DOHH2 (cell line): ENCODE data around the gene ATP10D.

ENCODE experiments used
- H3F3A ChIP-seq: fragments of 200-600 bp; sonication (generic), shearing (Covaris generic); 2 replicates; pipeline ENCODE4 v1.6.0; 2016; ENCODE audit warnings: antibody characterized with exemption, mild to moderate bottlenecking; ENCODE audit not compliant: control insufficient read depth, insufficient read depth
- H3K27ac ChIP-seq: fragments of 200-600 bp; sonication (generic); 2 replicates; pipeline ENCODE4 v1.5.1; 2014; ENCODE audit warnings: low read depth, mild to moderate bottlenecking, low read length, moderate library complexity
- H3K27me3 ChIP-seq: fragments of 200-600 bp; sonication (generic); 2 replicates; pipeline ENCODE4 v1.6.1; 2014; ENCODE audit warnings: mild to moderate bottlenecking, low read length, mixed read lengths; ENCODE audit not compliant: control insufficient read depth
- H3K36me3 ChIP-seq: fragments of 200-600 bp; sonication (generic); 2 replicates; pipeline ENCODE4 v1.6.1; 2014; ENCODE audit warnings: mild to moderate bottlenecking, low read length, moderate library complexity, mixed read lengths; ENCODE audit not compliant: control insufficient read depth
- H3K4me1 ChIP-seq: fragments of 200-600 bp; sonication (generic); 2 replicates; pipeline ENCODE4 v1.6.1; 2014; ENCODE audit warnings: mild to moderate bottlenecking, low read length, mixed read lengths; ENCODE audit not compliant: control insufficient read depth
- H3K4me2 ChIP-seq: fragments of 200-600 bp; sonication (generic); 2 replicates; pipeline ENCODE4 v1.6.0; 2014; ENCODE audit warnings: mild to moderate bottlenecking, low read length, moderate library complexity
- H3K4me3 ChIP-seq: fragments of 200-600 bp; sonication (generic); 2 replicates; pipeline ENCODE4 v1.5.1; 2014; ENCODE audit warnings: mild to moderate bottlenecking, low read length, mixed read lengths
- H3K79me2 ChIP-seq: fragments of 200-600 bp; sonication (generic); 2 replicates; pipeline ENCODE4 v1.6.1; 2014; ENCODE audit warnings: mild to moderate bottlenecking, low read length, mixed read lengths; ENCODE audit not compliant: control insufficient read depth
- H3K9me2 ChIP-seq: fragments of 200-600 bp; sonication (generic); replicated peaks from 2 replicates; pipeline ENCODE4 v1.6.1; 2014; ENCODE audit warnings: mild to moderate bottlenecking, low read length, mixed read lengths; ENCODE audit not compliant: control insufficient read depth
- H3K9me3 ChIP-seq: fragments of 200-600 bp; sonication (generic); 2 replicates; pipeline ENCODE4 v1.6.1; 2014; ENCODE audit warnings: antibody characterized with exemption, low read length, mixed read lengths; ENCODE audit not compliant: control insufficient read depth, insufficient read depth
- H4K20me1 ChIP-seq: fragments of 200-600 bp; sonication (generic); 2 replicates; pipeline ENCODE4 v1.6.0; 2014; ENCODE audit warnings: low read depth, mild to moderate bottlenecking, antibody characterized with exemption, low read length, moderate library complexity; ENCODE audit not compliant: control insufficient read depth, insufficient read depth
- CTCF ChIP-seq: fragments of 200-600 bp; sonication (generic); IDR thresholded peaks from one replicate; pipeline ENCODE4 v1.5.1; 2014; ENCODE audit warnings: antibody characterized with exemption, mild to moderate bottlenecking, low read depth, low read length; ENCODE audit not compliant: poor library complexity, severe bottlenecking
- EZH2phosphoT487 ChIP-seq: fragments of 200-600 bp; sonication (generic); IDR thresholded peaks from 2 replicates; pipeline ENCODE4 v1.6.1; 2017; ENCODE audit warnings: borderline replicate concordance, mild to moderate bottlenecking, antibody characterized with exemption, low read length, moderate library complexity, mixed read lengths

ATP10D gene

GRCh38 chr4:47485047-47485692, at the start of gene ATP10D:
Gene ATP10D, plus strand, starts transcription at chr4:47485275. Its CDS starts 27,266 bp downstream, at chr4:47512541.
- Histone ChIP-seq H4K20me1 (no peaks in the 10 kb centered on the region), H3K27me3 (no peaks in the 10 kb centered on the region), H3K9me2 (no peaks in the 10 kb centered on the region), H3K4me1 (peaks cover 59% of the 10 kb centered on the region), H3K9me3 (no peaks in the 10 kb centered on the region), H3K36me3 (peaks cover 7% of the 10 kb centered on the region; the same call in 1 of the 2 replicates), H3K79me2 (peaks cover 48% of the 10 kb centered on the region), H3K4me3 (peak within 1 kb of the TSS; percentile 90), H3K27ac (peak within 1 kb of the TSS; percentile 69), H3K4me2 (peak within 1 kb of the TSS; percentile 89), H3F3A (peaks cover 28% of the 10 kb centered on the region)
- TF ChIP-seq CTCF (no peak), EZH2phosphoT487 (no peak)

GRCh38 chr4:47442980-47443379, 42.1 kb upstream of the ATP10D start:
- peak overlapping the region; percentile 59 for H3K4me2 ChIP-seq
- no peaks in the 10 kb centered on the region for H3K27me3 ChIP-seq
- no peaks in the 10 kb centered on the region for H4K20me1 ChIP-seq
- no peaks in the 10 kb centered on the region for H3K9me2 ChIP-seq
- peak overlapping the region; percentile 24; the same call in 1 of the 2 replicates for H3K27ac ChIP-seq
- peaks cover 2% of the 10 kb centered on the region; the same call in 1 of the 2 replicates for H3F3A ChIP-seq
- peaks cover 17% of the 10 kb centered on the region for H3K4me1 ChIP-seq
- H3K36me3 ChIP-seq, result no peaks in the 10 kb centered on the region
- H3K79me2 ChIP-seq, result no peaks in the 10 kb centered on the region
- TF ChIP-seq EZH2phosphoT487, result no peak
- no peak for TF ChIP-seq CTCF
- H3K9me3 ChIP-seq, result no peaks in the 10 kb centered on the region
- peak overlapping the region; percentile 45 for H3K4me3 ChIP-seq

GRCh38 chr4:47444031-47444430, 41.0 kb upstream of the ATP10D start:
- no peaks in the 10 kb centered on the region for H3K9me3 ChIP-seq
- no peak overlapping the region; the same call in 1 of the 2 replicates for H3K4me2 ChIP-seq

More at GRCh38 chr4:47444031-47444430, 41.0 kb upstream of the ATP10D start:
- no peaks in the 10 kb centered on the region for H4K20me1 ChIP-seq
- H3K79me2 ChIP-seq, result no peaks in the 10 kb centered on the region
- H3K4me3 ChIP-seq, result no peak overlapping the region
- H3K27me3 ChIP-seq, result no peaks in the 10 kb centered on the region
- no peak overlapping the region for H3K27ac ChIP-seq
- H3K9me2 ChIP-seq, result no peaks in the 10 kb centered on the region
- peaks cover 17% of the 10 kb centered on the region for H3K4me1 ChIP-seq
- H3F3A ChIP-seq, result peaks cover 2% of the 10 kb centered on the region; the same call in 1 of the 2 replicates
- no peaks in the 10 kb centered on the region for H3K36me3 ChIP-seq
- TF ChIP-seq EZH2phosphoT487 (no peak), CTCF (no peak)
